Measurements from ENCODE around the gene ZNF507.
"Not testable (repeated sequence)": the region's sequence is repeated elsewhere in the genome, so short reads cannot be mapped to it uniquely, and the experiment has no call there.

ZNF507 gene

GRCh38 chr19:32407004-32407992 is 61.9 kb downstream of the ZNF507 start:
- no peaks in the 10 kb centered on the region for H3K27me3 ChIP-seq (ENCODE audit: control insufficient read depth, insufficient read depth, low read length)
- H3K27ac ChIP-seq (ENCODE audit: low read depth, low read length): no peak overlapping the region
- no peak overlapping the region for H3K9ac ChIP-seq (ENCODE audit: low read length)
- peaks cover 3% of the 10 kb centered on the region for H3K4me1 ChIP-seq (ENCODE audit: control insufficient read depth, insufficient read depth, low read length)
- H3K36me3 ChIP-seq (ENCODE audit: control insufficient read depth, insufficient read depth, low read length): peaks cover 4% of the 10 kb centered on the region
- peak overlapping the region; percentile 91 for H3K4me3 ChIP-seq (ENCODE audit: low read length)

GRCh38 chr19:32415246-32415645 is 69.8 kb downstream of the ZNF507 start:
- Histone ChIP-seq H3K9ac (ENCODE audit: low read length) (no peak overlapping the region), H3K36me3 (ENCODE audit: control insufficient read depth, insufficient read depth, low read length) (peaks cover 6% of the 10 kb centered on the region), H3K4me1 (ENCODE audit: control insufficient read depth, insufficient read depth, low read length) (no peaks in the 10 kb centered on the region), H3K27me3 (ENCODE audit: control insufficient read depth, insufficient read depth, low read length) (no peaks in the 10 kb centered on the region), H3K4me3 (ENCODE audit: low read length) (no peak overlapping the region), H3K27ac (ENCODE audit: low read depth, low read length) (no peak overlapping the region)

DNA sequence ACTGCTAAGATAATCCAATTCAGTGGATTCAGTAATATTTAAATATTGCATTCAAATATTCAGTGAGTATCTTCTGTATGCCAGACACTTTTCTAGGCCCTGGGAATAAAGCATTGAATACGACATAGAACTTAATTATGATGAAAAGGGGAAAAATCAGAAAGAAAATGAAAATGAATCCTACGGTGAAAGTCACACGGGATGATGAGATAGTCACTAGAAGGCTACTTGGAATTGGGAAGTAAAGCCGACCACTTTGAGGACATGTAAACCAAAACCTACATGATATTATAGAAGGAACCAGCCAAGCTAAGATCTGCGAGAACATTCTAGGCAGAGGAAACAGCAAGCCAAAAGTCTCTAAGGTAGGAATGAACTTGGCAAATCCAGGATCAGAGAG is 70.3 kb downstream of the ZNF507 start:
- peaks cover 6% of the 10 kb centered on the region for H3K36me3 ChIP-seq (ENCODE audit: control insufficient read depth, insufficient read depth, low read length)

GRCh38 chr19:32416749-32417456 is 71.5 kb downstream of the ZNF507 start:
- H3K36me3 ChIP-seq (ENCODE audit: control insufficient read depth, insufficient read depth, low read length): peaks cover 2% of the 10 kb centered on the region
- no peak overlapping the region for H3K4me3 ChIP-seq (ENCODE audit: low read length)
- H3K27ac ChIP-seq (ENCODE audit: low read depth, low read length): no peak overlapping the region
- H3K4me1 ChIP-seq (ENCODE audit: control insufficient read depth, insufficient read depth, low read length): no peaks in the 10 kb centered on the region
- no peaks in the 10 kb centered on the region for H3K27me3 ChIP-seq (ENCODE audit: control insufficient read depth, insufficient read depth, low read length)
- no peak overlapping the region for H3K9ac ChIP-seq (ENCODE audit: low read length)

More for the DNA sequence above, 70.3 kb downstream of the ZNF507 start:
- Histone ChIP-seq H3K4me1 (ENCODE audit: control insufficient read depth, insufficient read depth, low read length) (no peaks in the 10 kb centered on the region), H3K27me3 (ENCODE audit: control insufficient read depth, insufficient read depth, low read length) (no peaks in the 10 kb centered on the region), H3K4me3 (ENCODE audit: low read length) (no peak overlapping the region), H3K9ac (ENCODE audit: low read length) (no peak overlapping the region), H3K27ac (ENCODE audit: low read depth, low read length) (no peak overlapping the region)

DNA sequence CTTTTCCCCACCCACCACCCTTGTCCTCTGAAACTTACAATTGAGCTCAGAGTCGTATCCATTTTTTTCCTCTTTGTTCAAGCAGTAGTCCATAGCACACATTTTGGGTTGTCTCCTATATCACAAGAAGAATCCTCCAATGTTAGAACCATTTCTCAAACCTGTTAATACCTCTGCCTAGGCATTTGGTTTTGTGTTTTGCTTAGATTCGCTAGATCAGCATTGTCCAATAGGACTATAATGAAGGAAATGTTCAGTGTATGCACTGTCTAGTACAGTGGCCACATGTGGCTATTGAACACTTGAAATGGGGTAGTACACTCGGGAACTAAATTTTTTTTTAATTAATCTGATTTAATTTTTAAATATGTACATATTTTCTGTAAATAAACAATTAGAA is 72.7 kb downstream of the ZNF507 start:
- H3K4me1 ChIP-seq (ENCODE audit: control insufficient read depth, insufficient read depth, low read length): no peaks in the 10 kb centered on the region
- H3K4me3 ChIP-seq (ENCODE audit: low read length): no peak overlapping the region
- no peaks in the 10 kb centered on the region for H3K27me3 ChIP-seq (ENCODE audit: control insufficient read depth, insufficient read depth, low read length)
- no peak overlapping the region for H3K27ac ChIP-seq (ENCODE audit: low read depth, low read length)
- no peaks in the 10 kb centered on the region for H3K36me3 ChIP-seq (ENCODE audit: control insufficient read depth, insufficient read depth, low read length)
- H3K9ac ChIP-seq (ENCODE audit: low read length): no peak overlapping the region

DNA sequence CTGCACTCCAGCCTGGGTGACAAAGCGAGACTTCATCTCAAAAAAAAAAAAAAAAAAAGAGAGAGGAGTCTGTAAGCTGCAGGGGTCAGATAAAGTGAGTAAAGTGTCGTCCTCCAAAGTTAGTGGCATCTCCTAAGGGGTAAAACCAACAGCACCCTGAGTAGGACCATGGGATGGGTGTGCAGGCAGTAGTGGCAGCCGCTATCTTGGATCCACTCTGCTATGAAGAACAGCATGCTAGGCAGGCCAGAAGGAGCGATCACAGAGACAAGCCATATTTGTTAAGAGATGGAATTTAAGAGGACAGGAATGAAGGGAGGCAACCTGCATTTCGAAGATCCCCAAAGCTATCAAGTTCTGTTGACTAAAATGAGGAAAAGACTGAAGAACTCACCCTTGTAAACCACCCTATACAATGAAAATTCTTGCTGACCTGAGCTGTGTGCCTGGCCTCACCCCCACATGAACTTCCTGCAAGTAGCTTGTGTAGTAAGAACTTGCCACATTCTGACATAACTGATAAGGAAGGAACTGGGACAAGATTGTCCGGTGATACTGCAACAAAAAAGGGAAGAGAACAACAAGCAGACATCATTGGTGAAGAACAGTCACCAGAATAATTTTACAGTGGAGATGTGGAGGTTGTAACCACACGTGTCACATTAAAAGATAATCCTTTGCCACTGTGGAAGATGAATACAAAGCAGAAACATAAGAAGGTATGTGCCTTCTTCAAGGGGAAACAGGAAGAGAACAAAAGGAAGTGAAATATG is 76.4 kb downstream of the ZNF507 start:
- H3K36me3 ChIP-seq (ENCODE audit: control insufficient read depth, insufficient read depth, low read length): no peaks in the 10 kb centered on the region
- no peak overlapping the region for H3K9ac ChIP-seq (ENCODE audit: low read length)
- H3K4me1 ChIP-seq (ENCODE audit: control insufficient read depth, insufficient read depth, low read length): no peaks in the 10 kb centered on the region
- H3K4me3 ChIP-seq (ENCODE audit: low read length): no peak overlapping the region
- H3K27me3 ChIP-seq (ENCODE audit: control insufficient read depth, insufficient read depth, low read length): no peaks in the 10 kb centered on the region
- H3K27ac ChIP-seq (ENCODE audit: low read depth, low read length): no peak overlapping the region

- Histone ChIP-seq H3K27ac (ENCODE audit: low read depth, low read length) (no peak overlapping the region), H3K4me1 (ENCODE audit: control insufficient read depth, insufficient read depth, low read length) (no peaks in the 10 kb centered on the region), H3K27me3 (ENCODE audit: control insufficient read depth, insufficient read depth, low read length) (no peaks in the 10 kb centered on the region), H3K9ac (ENCODE audit: low read length) (no peak overlapping the region), H3K4me3 (ENCODE audit: low read length) (no peak overlapping the region), H3K36me3 (ENCODE audit: control insufficient read depth, insufficient read depth, low read length) (no peaks in the 10 kb centered on the region)
These were observed 77.0 kb downstream of the ZNF507 start for GRCh38 chr19:32422435-32422834.

DNA sequence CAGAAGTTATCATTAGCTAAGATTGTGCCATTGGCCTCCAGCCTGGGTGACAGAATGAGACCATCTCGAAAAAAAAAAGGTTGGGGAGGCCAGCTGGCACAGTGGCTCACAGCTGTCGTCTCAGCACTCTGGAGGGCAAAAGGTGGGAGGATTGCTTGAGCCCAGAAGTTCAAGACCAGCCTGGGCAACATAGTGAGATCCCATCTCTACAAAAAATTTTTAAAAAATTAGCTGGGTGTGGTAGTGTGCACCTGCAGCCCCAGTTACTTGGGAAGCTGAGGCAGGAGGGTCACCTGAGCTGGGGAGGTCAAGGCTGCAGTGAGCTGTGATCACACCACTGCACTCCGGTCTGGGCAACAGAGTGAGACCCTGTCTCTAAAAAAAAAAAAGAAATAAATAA is 78.5 kb downstream of the ZNF507 start:
- not testable (repeated sequence) for H3K27ac ChIP-seq (ENCODE audit: low read depth, low read length); H3K9ac ChIP-seq (ENCODE audit: low read length); H3K27me3 ChIP-seq (ENCODE audit: control insufficient read depth, insufficient read depth, low read length); H3K36me3 ChIP-seq (ENCODE audit: control insufficient read depth, insufficient read depth, low read length); H3K4me1 ChIP-seq (ENCODE audit: control insufficient read depth, insufficient read depth, low read length); H3K4me3 ChIP-seq (ENCODE audit: low read length)

- Histone ChIP-seq H3K27me3 (ENCODE audit: control insufficient read depth, insufficient read depth, low read length) (no peaks in the 10 kb centered on the region), H3K36me3 (ENCODE audit: control insufficient read depth, insufficient read depth, low read length) (no peaks in the 10 kb centered on the region), H3K27ac (ENCODE audit: low read depth, low read length) (no peak overlapping the region), H3K4me3 (ENCODE audit: low read length) (no peak overlapping the region), H3K4me1 (ENCODE audit: control insufficient read depth, insufficient read depth, low read length) (no peaks in the 10 kb centered on the region), H3K9ac (ENCODE audit: low read length) (no peak overlapping the region)
These were observed 82.1 kb downstream of the ZNF507 start for GRCh38 chr19:32427536-32427935.

- no peak overlapping the region for H3K27ac ChIP-seq (ENCODE audit: low read depth, low read length)
- no peaks in the 10 kb centered on the region for H3K27me3 ChIP-seq (ENCODE audit: control insufficient read depth, insufficient read depth, low read length)
- no peak overlapping the region for H3K4me3 ChIP-seq (ENCODE audit: low read length)
- no peak overlapping the region for H3K9ac ChIP-seq (ENCODE audit: low read length)
- H3K4me1 ChIP-seq (ENCODE audit: control insufficient read depth, insufficient read depth, low read length): no peaks in the 10 kb centered on the region
- no peaks in the 10 kb centered on the region for H3K36me3 ChIP-seq (ENCODE audit: control insufficient read depth, insufficient read depth, low read length)
These were observed 91.3 kb downstream of the ZNF507 start for GRCh38 chr19:32436692-32437091.

DNA sequence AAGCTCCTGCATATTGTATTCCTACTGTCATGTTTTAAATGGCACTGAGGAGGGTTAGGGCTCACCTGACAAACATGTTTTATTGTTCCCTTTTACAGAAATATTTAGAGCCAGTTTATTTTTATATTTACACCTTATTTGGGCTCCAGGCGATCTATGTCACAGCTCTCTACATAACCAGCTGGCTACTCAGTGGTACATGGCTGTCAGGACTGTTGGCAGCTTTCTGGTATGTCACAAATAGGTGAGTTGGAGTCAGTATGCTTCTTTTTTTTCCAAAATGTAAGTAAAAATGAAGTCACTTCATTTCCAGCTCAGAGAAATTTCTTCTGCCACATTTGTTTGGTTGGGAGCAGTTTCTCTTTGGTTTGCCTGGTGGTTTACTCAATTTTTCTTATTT is 91.7 kb downstream of the ZNF507 start:
- Histone ChIP-seq H3K4me1 (ENCODE audit: control insufficient read depth, insufficient read depth, low read length) (no peaks in the 10 kb centered on the region), H3K36me3 (ENCODE audit: control insufficient read depth, insufficient read depth, low read length) (no peaks in the 10 kb centered on the region), H3K27me3 (ENCODE audit: control insufficient read depth, insufficient read depth, low read length) (no peaks in the 10 kb centered on the region), H3K27ac (ENCODE audit: low read depth, low read length) (no peak overlapping the region), H3K9ac (ENCODE audit: low read length) (no peak overlapping the region), H3K4me3 (ENCODE audit: low read length) (no peak overlapping the region)
